Caco-2 (cell line): ENCODE measurements around the gene RBFOX1. TPM values are rescaled to one million over a fixed set of nuclear protein-coding genes. Genes with fewer than 3 reads are reported as not detected.

Experiments used
- BruUV-seq: library from RNA; stranded (reverse); fragments of 400-500 nt; replicated peaks from 2 replicates; lab custom pipeline; 2021; lab: Mats Ljungman, UMichigan
- CTCF ChIA-PET: fragments of 300-600 bp; sonication (Branson Sonifier 250); formaldehyde crosslinking; loops from one replicate; lab custom pipeline; 2022; ENCODE audit warnings: antibody characterized with exemption; lab: Charles Lee
- POLR2A ChIA-PET: fragments of 300-600 bp; sonication (Branson Sonifier 250); formaldehyde crosslinking; loops from one replicate; lab custom pipeline; 2022; ENCODE audit warnings: antibody characterized with exemption; lab: Charles Lee
- DNase-seq, 2 experiments: peaks; one replicate each; pipeline versions ENCODE4 v3.0.0 to v3.0.0-alpha.2; 2020 to 2022
- H3K27me3 ChIP-seq: replicated peaks from 2 replicates; pipeline ENCODE4 v1.6.0; 2011; ENCODE audit warnings: low read length; ENCODE audit not compliant: control insufficient read depth, insufficient read depth
- H3K36me3 ChIP-seq: 2 replicates; pipeline ENCODE4 v1.5.1; 2011; ENCODE audit warnings: low read length; ENCODE audit not compliant: control insufficient read depth, insufficient read depth
- H3K4me1 ChIP-seq: fragments of 250-450 bp; sonication (Bioruptor Pico); 2 replicates; pipeline ENCODE4 v1.5.1; 2020; ENCODE audit warnings: mild to moderate bottlenecking
- H3K4me3 ChIP-seq: 2 replicates; pipeline ENCODE4 v1.5.1; 2011; ENCODE audit warnings: low read depth, mild to moderate bottlenecking, control low read depth, low read length
- H3K9me3 ChIP-seq: fragments of 250-450 bp; sonication (Bioruptor Pico); 2 replicates; pipeline ENCODE4 v1.5.1; 2020; ENCODE audit warnings: mild to moderate bottlenecking, moderate library complexity
- H3K27ac Mint-ChIP-seq: one replicate; pipeline ENCODE4 v1.8.0; 2022; ENCODE audit warnings: mixed read lengths; ENCODE audit not compliant: unreplicated experiment
- H3K27me3 Mint-ChIP-seq: one replicate; pipeline ENCODE4 v1.8.0; 2022; ENCODE audit warnings: mixed read lengths; ENCODE audit not compliant: insufficient read depth, unreplicated experiment
- H3K36me3 Mint-ChIP-seq: one replicate; pipeline ENCODE4 v1.8.0; 2022; ENCODE audit warnings: mild to moderate bottlenecking, mixed read lengths; ENCODE audit not compliant: insufficient read depth, unreplicated experiment
- H3K4me1 Mint-ChIP-seq: one replicate; pipeline ENCODE4 v1.8.0; 2022; ENCODE audit warnings: low read depth, mixed read lengths; ENCODE audit not compliant: unreplicated experiment
- H3K4me3 Mint-ChIP-seq: one replicate; pipeline ENCODE4 v1.8.0; 2022; ENCODE audit warnings: mild to moderate bottlenecking, moderate library complexity, mixed read lengths; ENCODE audit not compliant: unreplicated experiment
- H3K9me3 Mint-ChIP-seq: one replicate; pipeline ENCODE4 v1.8.0; 2022; ENCODE audit warnings: mixed read lengths; ENCODE audit not compliant: unreplicated experiment
- intact Hi-C: fragments of 100-400 bp; cut with micrococcal nuclease; formaldehyde crosslinking; loops from one replicate; pipeline ENCODE4 v1.10.0; 2022; ENCODE audit not compliant: unreplicated experiment
- total RNA-seq: library from RNA; stranded (reverse); gene quantifications from 2 replicates; pipeline ENCODE4 v1.2.3, GENCODE V29; 2022
- TF ChIP-seq, protein P1 (sequence below), 2 experiments: fragments of 200-600 bp in 1 of 2; IDR thresholded peaks; 1 replicate in 1 of 2; 2 replicates in 1 of 2; pipeline versions ENCODE4 v1.5.1 to v1.8.0; 2011 to 2022; ENCODE audit warnings: antibody characterized with exemption in 1 of 2, control low read depth in 1 of 2, inconsistent platforms in 1 of 2, low read depth in 1 of 2, low read length in 1 of 2, mild to moderate bottlenecking in 1 of 2, moderate library complexity in 1 of 2; ENCODE audit not compliant: insufficient read depth in 1 of 2, severe bottlenecking in 1 of 2, unreplicated experiment in 1 of 2

The RBFOX1 gene
- total RNA-seq, 1 experiment from 2014 or later: 0.91 TPM

DNA sequence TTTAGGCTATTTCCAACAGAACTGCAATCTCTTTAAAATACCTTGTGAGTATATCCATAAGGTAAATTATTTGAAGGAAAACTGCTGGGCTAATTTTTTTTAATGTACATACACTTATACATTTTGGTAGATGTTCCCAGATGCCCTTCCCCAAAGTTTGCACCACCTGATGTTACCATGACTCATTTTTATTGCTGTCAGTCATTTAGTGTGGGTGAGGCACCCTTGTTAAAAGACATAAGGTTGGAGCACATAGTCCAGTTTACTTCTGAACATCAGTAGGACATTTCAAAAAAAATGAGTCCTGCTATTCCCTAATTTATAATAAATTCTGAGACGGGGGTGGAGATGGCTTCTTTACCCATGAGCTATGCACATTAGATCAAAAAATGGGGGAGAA lies 138.6 kb downstream of the RBFOX1 start:
- Mint-ChIP-seq H3K27ac (no peak overlapping the region), H3K27me3 (peaks cover 21% of the 10 kb centered on the region), H3K9me3 (peaks cover 8% of the 10 kb centered on the region), H3K36me3 (no peaks in the 10 kb centered on the region), H3K4me3 (no peak overlapping the region), H3K4me1 (no peaks in the 10 kb centered on the region)
- POLR2A ChIA-PET: no interaction called here
- no peak for DNase-seq
- BruUV-seq: no TSS peak
- Histone ChIP-seq H3K4me1 (no peaks in the 10 kb centered on the region), H3K27me3 (no peaks in the 10 kb centered on the region), H3K9me3 (no peaks in the 10 kb centered on the region), H3K36me3 (no peaks in the 10 kb centered on the region), H3K4me3 (no peak overlapping the region)
- intact Hi-C loops: no loop called here
- CTCF ChIA-PET: no interaction called here
- TF ChIP-seq, protein P1, sequence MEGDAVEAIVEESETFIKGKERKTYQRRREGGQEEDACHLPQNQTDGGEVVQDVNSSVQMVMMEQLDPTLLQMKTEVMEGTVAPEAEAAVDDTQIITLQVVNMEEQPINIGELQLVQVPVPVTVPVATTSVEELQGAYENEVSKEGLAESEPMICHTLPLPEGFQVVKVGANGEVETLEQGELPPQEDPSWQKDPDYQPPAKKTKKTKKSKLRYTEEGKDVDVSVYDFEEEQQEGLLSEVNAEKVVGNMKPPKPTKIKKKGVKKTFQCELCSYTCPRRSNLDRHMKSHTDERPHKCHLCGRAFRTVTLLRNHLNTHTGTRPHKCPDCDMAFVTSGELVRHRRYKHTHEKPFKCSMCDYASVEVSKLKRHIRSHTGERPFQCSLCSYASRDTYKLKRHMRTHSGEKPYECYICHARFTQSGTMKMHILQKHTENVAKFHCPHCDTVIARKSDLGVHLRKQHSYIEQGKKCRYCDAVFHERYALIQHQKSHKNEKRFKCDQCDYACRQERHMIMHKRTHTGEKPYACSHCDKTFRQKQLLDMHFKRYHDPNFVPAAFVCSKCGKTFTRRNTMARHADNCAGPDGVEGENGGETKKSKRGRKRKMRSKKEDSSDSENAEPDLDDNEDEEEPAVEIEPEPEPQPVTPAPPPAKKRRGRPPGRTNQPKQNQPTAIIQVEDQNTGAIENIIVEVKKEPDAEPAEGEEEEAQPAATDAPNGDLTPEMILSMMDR (IDR thresholded peaks at IDR 0.05; ENCODE audit: insufficient read depth in 1 of 2, low read depth in 1 of 2, low read length in 1 of 2, severe bottlenecking in 1 of 2, unreplicated experiment in 1 of 2): no peak

DNA sequence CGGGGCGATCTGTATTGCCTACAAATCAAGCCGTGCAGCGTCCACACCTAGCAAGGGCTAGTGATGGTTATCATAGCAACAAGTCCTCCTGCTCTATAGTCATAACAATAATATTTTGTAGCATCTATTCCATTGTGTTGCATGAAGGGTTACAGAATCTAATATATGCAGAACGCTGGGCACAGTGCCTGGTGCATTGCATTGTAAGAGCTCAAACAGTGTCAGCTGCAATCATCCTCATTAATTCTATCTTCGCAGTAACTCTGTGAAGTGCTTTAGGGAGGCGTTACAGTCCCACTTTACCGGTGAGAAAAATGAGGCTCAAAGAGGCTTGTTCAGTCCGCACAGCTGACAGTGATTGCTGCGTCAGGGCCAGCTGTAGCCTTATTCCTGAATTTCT lies 149.4 kb downstream of the RBFOX1 start:
- Mint-ChIP-seq H3K9me3 (no peaks in the 10 kb centered on the region), H3K27ac (no peak overlapping the region), H3K4me3 (no peak overlapping the region), H3K36me3 (no peaks in the 10 kb centered on the region), H3K4me1 (no peaks in the 10 kb centered on the region), H3K27me3 (peaks cover 8% of the 10 kb centered on the region)
- no peak for DNase-seq
- POLR2A ChIA-PET: no interaction called here
- CTCF ChIA-PET: no interaction called here
- no peaks in the 10 kb centered on the region for H3K4me1 ChIP-seq
- H3K9me3 ChIP-seq: no peaks in the 10 kb centered on the region
- H3K36me3 ChIP-seq: no peaks in the 10 kb centered on the region
- intact Hi-C loops: no loop called here
- no peak overlapping the region for H3K4me3 ChIP-seq
- TF ChIP-seq, protein P1 (IDR thresholded peaks at IDR 0.05; ENCODE audit: insufficient read depth in 1 of 2, low read depth in 1 of 2, low read length in 1 of 2, severe bottlenecking in 1 of 2, unreplicated experiment in 1 of 2): no peak
- BruUV-seq: no TSS peak
- H3K27me3 ChIP-seq: no peaks in the 10 kb centered on the region

DNA sequence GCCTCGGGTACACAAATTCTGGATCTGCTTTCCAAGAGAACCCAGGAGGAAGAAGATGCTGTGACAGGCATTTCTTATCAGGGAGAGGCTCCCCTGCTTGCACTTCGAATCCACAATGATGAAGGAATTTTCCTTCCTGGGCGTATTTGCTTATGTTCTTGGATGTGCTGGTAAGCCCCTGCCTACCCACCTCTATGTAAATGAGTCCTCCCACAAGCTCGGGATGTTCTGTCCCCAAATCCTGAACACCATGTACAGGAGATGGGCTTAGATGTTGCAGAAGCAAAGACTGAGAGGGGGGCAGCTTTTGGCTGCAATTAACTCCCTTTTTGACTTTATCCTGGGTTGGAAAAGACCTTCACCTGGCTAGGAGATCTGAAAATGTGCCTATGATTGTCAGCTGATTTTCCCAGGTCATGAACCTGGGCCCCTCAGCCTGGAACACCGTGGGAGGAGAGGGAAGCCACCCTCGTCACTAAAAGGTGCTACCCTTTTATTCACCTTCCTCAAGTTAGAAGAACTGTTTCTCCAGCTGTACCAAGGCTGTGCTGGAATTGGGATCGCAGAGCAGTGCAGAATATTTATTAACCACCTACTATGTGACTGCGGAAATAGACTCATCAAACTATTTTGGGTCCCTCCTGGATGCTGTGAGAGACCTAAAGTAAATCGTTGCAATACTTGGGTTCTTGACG lies 150.1 kb downstream of the RBFOX1 start:
- no peak overlapping the region for H3K4me3 Mint-ChIP-seq
- no peaks in the 10 kb centered on the region for H3K4me1 Mint-ChIP-seq
- no peaks in the 10 kb centered on the region for H3K4me1 ChIP-seq
- H3K36me3 Mint-ChIP-seq: no peaks in the 10 kb centered on the region
- H3K9me3 Mint-ChIP-seq: no peaks in the 10 kb centered on the region
- intact Hi-C loops: no loop called here
- POLR2A ChIA-PET: no interaction called here
- no peaks in the 10 kb centered on the region for H3K27me3 ChIP-seq
- no peaks in the 10 kb centered on the region for H3K9me3 ChIP-seq
- H3K4me3 ChIP-seq: no peak overlapping the region
- no peak overlapping the region for H3K27ac Mint-ChIP-seq
- DNase-seq: no peak
- TF ChIP-seq, protein P1 (IDR thresholded peaks at IDR 0.05; ENCODE audit: insufficient read depth in 1 of 2, low read depth in 1 of 2, low read length in 1 of 2, severe bottlenecking in 1 of 2, unreplicated experiment in 1 of 2): no peak
- no peaks in the 10 kb centered on the region for H3K36me3 ChIP-seq
- H3K27me3 Mint-ChIP-seq: peaks cover 11% of the 10 kb centered on the region
- no TSS peak for BruUV-seq
- CTCF ChIA-PET: no interaction called here
